ENCODE results near the gene HIRA.

HIRA gene

DNA sequence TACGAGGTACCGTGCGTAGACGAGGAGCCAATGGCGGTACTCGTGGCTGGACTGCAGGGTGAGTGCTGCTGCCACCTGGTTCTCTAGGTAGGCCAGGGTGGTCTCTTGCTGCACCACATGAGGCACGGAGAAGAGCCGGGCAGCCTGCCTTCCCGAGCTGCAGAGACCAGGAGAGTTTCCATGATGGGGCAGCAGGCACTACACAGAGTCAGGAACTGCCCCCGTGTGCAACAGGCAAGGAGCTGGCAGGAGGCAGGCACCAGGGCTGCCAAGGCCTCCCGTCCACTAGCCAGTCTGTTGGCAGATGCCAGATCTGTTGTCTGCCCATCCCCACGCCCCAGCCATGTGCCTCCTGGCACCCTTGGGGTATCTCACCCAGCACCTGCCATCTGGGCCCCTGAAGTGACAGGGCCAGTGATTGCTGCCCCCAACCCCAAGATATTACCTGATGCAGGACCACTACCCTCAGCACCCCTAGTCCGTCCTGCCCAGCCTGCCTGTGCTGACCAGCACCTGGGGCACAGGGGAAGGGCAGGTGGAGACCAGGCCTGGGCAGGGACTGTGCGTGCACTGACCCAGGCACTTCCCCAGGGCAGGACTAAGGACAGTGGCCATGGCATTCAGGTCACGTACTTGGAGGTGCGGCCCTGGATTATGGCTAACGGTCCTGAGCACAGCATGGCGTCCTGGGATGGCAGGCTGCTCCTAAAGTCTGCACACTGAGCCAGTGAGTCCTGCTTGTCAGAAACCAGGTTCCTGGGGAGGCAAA is 78.0 kb downstream of the HIRA start:
- no peaks in the 10 kb centered on the region for H4K20me1 ChIP-seq (ENCODE audit: insufficient read depth, low read length)
- H3K27me3 ChIP-seq (ENCODE audit: low read depth, low read length): no peaks in the 10 kb centered on the region
- H3K36me3 ChIP-seq (replicated peaks; ENCODE audit: low read depth, low read length): peaks cover 54% of the 10 kb centered on the region
- no peak overlapping the region for H2AFZ ChIP-seq (ENCODE audit: low read depth, low read length)
- no peak overlapping the region for H3K9ac ChIP-seq (ENCODE audit: low read length)
- no peak overlapping the region for H3K27ac ChIP-seq (ENCODE audit: low read length)
- no peak for TF ChIP-seq EZH2phosphoT487 (IDR thresholded peaks at IDR 0.05; ENCODE audit: low read depth)
- TF ChIP-seq, protein P1, sequence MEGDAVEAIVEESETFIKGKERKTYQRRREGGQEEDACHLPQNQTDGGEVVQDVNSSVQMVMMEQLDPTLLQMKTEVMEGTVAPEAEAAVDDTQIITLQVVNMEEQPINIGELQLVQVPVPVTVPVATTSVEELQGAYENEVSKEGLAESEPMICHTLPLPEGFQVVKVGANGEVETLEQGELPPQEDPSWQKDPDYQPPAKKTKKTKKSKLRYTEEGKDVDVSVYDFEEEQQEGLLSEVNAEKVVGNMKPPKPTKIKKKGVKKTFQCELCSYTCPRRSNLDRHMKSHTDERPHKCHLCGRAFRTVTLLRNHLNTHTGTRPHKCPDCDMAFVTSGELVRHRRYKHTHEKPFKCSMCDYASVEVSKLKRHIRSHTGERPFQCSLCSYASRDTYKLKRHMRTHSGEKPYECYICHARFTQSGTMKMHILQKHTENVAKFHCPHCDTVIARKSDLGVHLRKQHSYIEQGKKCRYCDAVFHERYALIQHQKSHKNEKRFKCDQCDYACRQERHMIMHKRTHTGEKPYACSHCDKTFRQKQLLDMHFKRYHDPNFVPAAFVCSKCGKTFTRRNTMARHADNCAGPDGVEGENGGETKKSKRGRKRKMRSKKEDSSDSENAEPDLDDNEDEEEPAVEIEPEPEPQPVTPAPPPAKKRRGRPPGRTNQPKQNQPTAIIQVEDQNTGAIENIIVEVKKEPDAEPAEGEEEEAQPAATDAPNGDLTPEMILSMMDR (IDR thresholded peaks at IDR 0.05; ENCODE audit: low read depth, low read length): no peak
- H3K4me2 ChIP-seq (ENCODE audit: low read length): no peak overlapping the region
- no peaks in the 10 kb centered on the region for H3K79me2 ChIP-seq (ENCODE audit: low read length)
- no peaks in the 10 kb centered on the region for H3K4me1 ChIP-seq (ENCODE audit: low read length)
- H3K9me3 ChIP-seq (ENCODE audit: insufficient read depth, low read length): no peaks in the 10 kb centered on the region
- H3K4me3 ChIP-seq (ENCODE audit: low read length): no peak overlapping the region

DNA sequence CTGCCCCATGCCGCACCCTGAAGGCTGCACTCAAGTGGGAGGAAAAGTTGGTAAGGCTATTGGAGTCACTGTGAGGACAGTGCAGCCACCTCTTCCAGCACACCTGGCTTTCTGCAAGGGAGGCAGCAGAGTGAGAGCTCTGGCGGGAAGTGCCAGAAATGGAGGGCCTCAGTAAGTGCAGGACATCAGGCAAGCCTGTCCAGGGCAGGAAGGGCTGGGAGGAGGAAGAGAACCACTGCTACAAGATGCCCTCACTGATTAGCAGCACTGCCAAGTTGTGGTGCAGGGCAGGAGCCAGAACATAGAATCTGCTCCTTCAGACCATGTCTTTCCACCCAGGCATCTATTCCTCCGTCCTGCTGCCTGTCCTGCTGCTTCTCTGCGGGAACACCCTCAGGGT is 78.8 kb downstream of the HIRA start:
- TF ChIP-seq EZH2phosphoT487 (IDR thresholded peaks at IDR 0.05; ENCODE audit: low read depth): no peak
- TF ChIP-seq, protein P1 (IDR thresholded peaks at IDR 0.05; ENCODE audit: low read depth, low read length): no peak
- H3K9me3 ChIP-seq (ENCODE audit: insufficient read depth, low read length): no peaks in the 10 kb centered on the region
- H4K20me1 ChIP-seq (ENCODE audit: insufficient read depth, low read length): no peaks in the 10 kb centered on the region
- H3K4me3 ChIP-seq (ENCODE audit: low read length): no peak overlapping the region
- H3K79me2 ChIP-seq (ENCODE audit: low read length): no peaks in the 10 kb centered on the region
- no peak overlapping the region for H3K9ac ChIP-seq (ENCODE audit: low read length)
- H2AFZ ChIP-seq (ENCODE audit: low read depth, low read length): no peak overlapping the region
- no peaks in the 10 kb centered on the region for H3K27me3 ChIP-seq (ENCODE audit: low read depth, low read length)
- peaks cover 54% of the 10 kb centered on the region for H3K36me3 ChIP-seq (replicated peaks; ENCODE audit: low read depth, low read length)
- H3K4me2 ChIP-seq (ENCODE audit: low read length): no peak overlapping the region
- no peaks in the 10 kb centered on the region for H3K4me1 ChIP-seq (ENCODE audit: low read length)
- H3K27ac ChIP-seq (ENCODE audit: low read length): no peak overlapping the region

DNA sequence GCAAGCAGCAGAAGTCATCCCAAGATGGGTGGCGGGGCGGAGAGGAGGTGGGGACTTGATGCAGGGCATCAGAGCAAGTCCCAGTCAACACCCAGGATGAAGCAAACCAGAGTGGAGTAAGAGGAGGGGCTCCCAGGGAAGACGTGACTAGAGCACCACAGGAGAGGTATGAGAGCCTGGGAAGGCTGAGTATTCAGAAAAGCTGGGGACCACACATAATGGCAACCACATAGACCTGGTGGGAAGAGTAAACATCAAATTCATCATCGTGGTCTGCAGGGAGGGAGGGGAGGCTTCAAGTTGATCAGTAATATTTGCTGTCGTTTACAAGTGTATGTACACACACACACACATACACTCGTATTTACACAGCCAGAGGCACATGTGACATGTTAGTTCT is 79.3 kb downstream of the HIRA start:
- Histone ChIP-seq H3K79me2 (ENCODE audit: low read length) (no peaks in the 10 kb centered on the region), H3K27me3 (ENCODE audit: low read depth, low read length) (no peaks in the 10 kb centered on the region), H3K27ac (ENCODE audit: low read length) (no peak overlapping the region), H3K36me3 (replicated peaks; ENCODE audit: low read depth, low read length) (peaks cover 52% of the 10 kb centered on the region), H2AFZ (ENCODE audit: low read depth, low read length) (no peak overlapping the region), H4K20me1 (ENCODE audit: insufficient read depth, low read length) (no peaks in the 10 kb centered on the region), H3K4me1 (ENCODE audit: low read length) (no peaks in the 10 kb centered on the region), H3K4me2 (ENCODE audit: low read length) (no peak overlapping the region), H3K4me3 (ENCODE audit: low read length) (no peak overlapping the region), H3K9me3 (ENCODE audit: insufficient read depth, low read length) (no peaks in the 10 kb centered on the region), H3K9ac (ENCODE audit: low read length) (no peak overlapping the region)
- TF ChIP-seq EZH2phosphoT487 (IDR thresholded peaks at IDR 0.05; ENCODE audit: low read depth): no peak
- TF ChIP-seq, protein P1 (IDR thresholded peaks at IDR 0.05; ENCODE audit: low read depth, low read length): no peak

DNA sequence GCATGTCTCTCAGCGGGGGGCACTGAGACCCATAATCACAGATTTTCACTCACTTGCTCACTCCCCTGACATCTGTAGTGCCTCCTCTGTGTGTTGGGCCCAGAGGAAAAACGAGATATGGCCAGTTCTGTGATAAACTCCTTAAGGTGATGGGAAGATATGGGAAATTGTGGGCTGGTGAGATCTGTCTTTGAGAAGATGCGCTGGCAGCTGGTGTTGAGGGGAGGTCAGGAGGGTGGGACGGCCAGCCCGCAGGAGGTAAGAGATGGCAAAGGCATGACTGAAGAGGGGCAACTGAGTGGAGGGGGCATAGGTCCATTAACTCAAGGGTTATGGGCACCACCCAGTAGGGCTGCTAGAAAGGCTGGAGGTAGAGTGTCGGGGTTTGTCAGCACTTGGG is 79.9 kb downstream of the HIRA start:
- Histone ChIP-seq H3K36me3 (replicated peaks; ENCODE audit: low read depth, low read length) (peaks cover 58% of the 10 kb centered on the region), H2AFZ (ENCODE audit: low read depth, low read length) (no peak overlapping the region), H4K20me1 (ENCODE audit: insufficient read depth, low read length) (no peaks in the 10 kb centered on the region), H3K27me3 (ENCODE audit: low read depth, low read length) (no peaks in the 10 kb centered on the region), H3K27ac (ENCODE audit: low read length) (no peak overlapping the region), H3K9me3 (ENCODE audit: insufficient read depth, low read length) (no peaks in the 10 kb centered on the region), H3K4me2 (ENCODE audit: low read length) (no peak overlapping the region), H3K4me1 (ENCODE audit: low read length) (no peaks in the 10 kb centered on the region), H3K9ac (ENCODE audit: low read length) (no peak overlapping the region), H3K4me3 (ENCODE audit: low read length) (no peak overlapping the region), H3K79me2 (ENCODE audit: low read length) (no peaks in the 10 kb centered on the region)
- TF ChIP-seq, protein P1 (IDR thresholded peaks at IDR 0.05; ENCODE audit: low read depth, low read length): no peak
- TF ChIP-seq EZH2phosphoT487 (IDR thresholded peaks at IDR 0.05; ENCODE audit: low read depth): no peak
